SK-N-MC (cell line): ENCODE results near the gene SMG7.

Source experiments
- DNase-seq: peaks from one replicate; pipeline ENCODE4 v3.0.0-alpha.2; 2011; ENCODE audit warnings: low read depth, low spot score
- H3K27ac ChIP-seq: fragments of 200-600 bp; sonication (generic); 2 replicates; pipeline ENCODE4 v1.5.1; 2016; ENCODE audit warnings: mixed run types
- H3K36me3 ChIP-seq: fragments of 200-600 bp; sonication (generic); 2 replicates; pipeline ENCODE4 v1.6.1; 2017; ENCODE audit warnings: antibody characterized with exemption, low read length, mixed read lengths; ENCODE audit not compliant: insufficient read depth
- H3K4me3 ChIP-seq: fragments of 200-600 bp; sonication (generic); 2 replicates; pipeline ENCODE4 v1.5.1; 2016
- H3K9ac ChIP-seq: fragments of 200-600 bp; sonication (generic); 2 replicates; pipeline ENCODE4 v1.8.0; 2017; ENCODE audit warnings: mixed run types, mixed read lengths; ENCODE audit not compliant: insufficient read length
- H3K9me3 ChIP-seq: fragments of 200-600 bp; sonication (generic); 2 replicates; pipeline ENCODE4 v1.6.1; 2017; ENCODE audit warnings: low read depth, mild to moderate bottlenecking, antibody characterized with exemption, low read length, moderate library complexity, mixed read lengths
- EZH2 ChIP-seq: fragments of 200-600 bp; sonication (generic); IDR thresholded peaks from one replicate; pipeline ENCODE4 v1.6.1; 2017; ENCODE audit warnings: antibody characterized with exemption
- FOXP2 ChIP-seq: optimal IDR thresholded peaks from 2 replicates; pipeline ENCODE3; 2011; ENCODE audit warnings: mild to moderate bottlenecking, moderate library complexity; ENCODE audit not compliant: insufficient read depth; ENCODE audit errors: extremely low read length, control extremely low read depth
- POLR2AphosphoS5 ChIP-seq: IDR thresholded peaks from 2 replicates; pipeline ENCODE4 v1.6.1; 2012; ENCODE audit warnings: mild to moderate bottlenecking, low read depth, low read length, borderline replicate concordance

The SMG7 gene

DNA sequence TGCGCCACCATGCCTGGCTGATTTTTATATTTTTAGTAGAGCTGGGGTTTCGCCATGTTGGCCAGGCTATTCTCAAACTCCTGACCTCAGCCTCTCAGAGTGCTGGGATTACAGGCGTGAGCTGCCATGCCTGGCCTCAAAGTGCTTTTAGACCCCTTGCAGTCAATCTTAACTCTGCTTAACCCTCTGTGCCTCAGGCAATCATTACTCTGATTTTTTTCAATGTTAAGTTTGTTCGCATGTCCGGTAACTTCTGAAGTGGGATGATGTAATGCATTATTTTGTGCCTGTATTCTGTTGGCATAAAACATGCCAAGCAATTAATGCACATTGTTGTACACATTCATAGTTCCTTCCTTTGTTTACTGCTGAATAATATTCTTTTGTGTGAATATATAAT is 18.6 kb downstream of the SMG7 start:
- no peaks in the 10 kb centered on the region for H3K36me3 ChIP-seq
- H3K27ac ChIP-seq: no peak overlapping the region
- no peaks in the 10 kb centered on the region for H3K9me3 ChIP-seq
- H3K9ac ChIP-seq: no peak overlapping the region
- DNase-seq: peak; percentile 24
- H3K4me3 ChIP-seq: no peak overlapping the region
- TF ChIP-seq FOXP2: no peak
- no peak for TF ChIP-seq EZH2
- no peak for TF ChIP-seq POLR2AphosphoS5

DNA sequence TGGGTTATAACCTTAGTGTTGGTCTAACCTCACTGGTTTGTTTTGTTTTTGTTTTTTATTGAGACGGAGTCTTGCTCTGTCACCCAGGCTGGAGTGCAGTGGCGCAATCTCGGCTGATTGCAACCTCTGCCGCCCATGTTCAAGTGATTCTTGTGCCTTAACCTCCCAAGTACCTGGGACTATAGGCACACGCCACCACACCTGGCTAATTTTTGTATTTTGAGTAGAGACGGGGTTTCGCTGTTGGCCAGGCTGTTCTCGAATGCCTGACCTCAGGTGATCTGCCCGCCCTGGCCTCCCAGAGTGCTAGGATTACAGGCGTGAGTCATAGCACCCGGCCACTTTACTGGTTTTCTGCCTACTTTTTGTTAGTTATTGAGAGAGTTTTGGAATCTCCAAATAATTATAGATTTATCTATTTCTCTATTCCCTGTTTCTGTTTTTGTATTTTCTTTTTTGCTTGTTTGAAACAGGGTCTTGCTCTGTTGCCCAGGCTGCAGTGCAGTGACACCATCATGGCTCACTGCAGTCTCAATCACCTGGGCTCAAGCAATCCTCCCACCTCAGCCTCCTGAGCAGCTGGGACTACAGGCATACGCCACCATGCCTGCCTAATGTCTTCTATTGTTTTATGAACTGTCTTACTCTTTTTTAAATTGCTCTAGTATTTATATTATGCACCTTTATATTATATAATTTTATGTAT is 21.4 kb downstream of the SMG7 start:
- no peak for TF ChIP-seq FOXP2
- no peak for TF ChIP-seq EZH2
- no peak for TF ChIP-seq POLR2AphosphoS5
- Histone ChIP-seq H3K36me3 (no peaks in the 10 kb centered on the region), H3K9ac (no peak overlapping the region), H3K4me3 (no peak overlapping the region), H3K9me3 (no peaks in the 10 kb centered on the region), H3K27ac (no peak overlapping the region)
- DNase-seq: no peak

DNA sequence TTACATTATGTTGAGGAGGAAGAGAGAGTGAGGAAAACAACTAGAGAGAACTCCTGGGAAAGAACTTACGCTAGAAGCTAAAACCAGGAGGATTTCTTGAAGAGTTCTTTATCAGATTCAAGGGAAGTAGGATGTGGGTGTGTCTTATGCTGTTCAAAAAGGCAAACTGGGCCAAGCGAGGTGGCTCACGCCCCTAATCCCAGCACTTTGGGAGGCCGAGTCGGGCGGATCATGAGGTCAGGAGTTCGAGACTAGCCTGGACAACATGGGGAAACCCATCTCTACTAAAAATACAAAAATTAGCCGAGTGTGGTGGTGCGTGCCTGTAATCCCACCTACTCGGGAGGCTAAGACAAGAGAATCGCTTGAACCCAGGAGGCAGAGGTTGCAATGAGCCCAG is 23.1 kb downstream of the SMG7 start:
- TF ChIP-seq FOXP2 (no peak), EZH2 (no peak), POLR2AphosphoS5 (no peak)
- Histone ChIP-seq H3K36me3 (no peaks in the 10 kb centered on the region), H3K9ac (no peak overlapping the region), H3K4me3 (no peak overlapping the region), H3K27ac (no peak overlapping the region), H3K9me3 (no peaks in the 10 kb centered on the region)
- DNase-seq: no peak

DNA sequence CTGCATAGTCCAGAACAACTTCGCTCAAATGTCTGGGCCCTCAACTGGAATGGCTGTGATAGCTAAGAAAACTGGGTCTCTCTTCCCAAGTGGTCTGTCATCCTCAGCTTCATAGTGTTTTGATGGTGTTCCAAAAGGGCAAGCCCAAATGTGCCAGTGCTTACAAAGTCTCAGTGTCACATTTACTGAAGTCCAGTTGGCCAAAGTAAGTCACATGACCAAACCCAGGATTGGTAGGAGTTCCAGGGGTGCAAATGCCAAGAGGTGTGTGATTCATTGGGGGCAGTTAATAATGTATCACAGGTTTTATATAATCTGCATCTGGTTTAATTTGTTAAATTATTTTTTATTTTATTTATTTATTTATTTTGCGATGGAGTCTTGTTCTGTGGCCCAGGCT is 24.9 kb downstream of the SMG7 start:
- H3K4me3 ChIP-seq: no peak overlapping the region
- no peak overlapping the region for H3K9ac ChIP-seq
- TF ChIP-seq POLR2AphosphoS5: no peak
- H3K27ac ChIP-seq: no peak overlapping the region
- no peaks in the 10 kb centered on the region for H3K9me3 ChIP-seq
- no peaks in the 10 kb centered on the region for H3K36me3 ChIP-seq
- DNase-seq: no peak

- H3K36me3 ChIP-seq: no peaks in the 10 kb centered on the region
- DNase-seq: no peak
Observed at GRCh38 chr1:183498342-183498991, 26.2 kb downstream of the SMG7 start.

GRCh38 chr1:183505454-183506089 is 33.3 kb downstream of the SMG7 start:
- no peak for TF ChIP-seq POLR2AphosphoS5
- no peak overlapping the region for H3K4me3 ChIP-seq
- no peak overlapping the region for H3K9ac ChIP-seq
- DNase-seq: no peak
- H3K27ac ChIP-seq: no peak overlapping the region
- no peaks in the 10 kb centered on the region for H3K36me3 ChIP-seq
- H3K9me3 ChIP-seq: no peaks in the 10 kb centered on the region

More at GRCh38 chr1:183498342-183498991, 26.2 kb downstream of the SMG7 start:
- H3K27ac ChIP-seq: no peak overlapping the region
- no peak overlapping the region for H3K9ac ChIP-seq
- no peaks in the 10 kb centered on the region for H3K9me3 ChIP-seq
- TF ChIP-seq EZH2 (no peak), POLR2AphosphoS5 (no peak), FOXP2 (no peak)
- no peak overlapping the region for H3K4me3 ChIP-seq

- TF ChIP-seq FOXP2 (no peak), POLR2AphosphoS5 (no peak), EZH2 (no peak)
- Histone ChIP-seq H3K4me3 (no peak overlapping the region), H3K27ac (no peak overlapping the region), H3K9ac (no peak overlapping the region), H3K36me3 (no peaks in the 10 kb centered on the region), H3K9me3 (no peaks in the 10 kb centered on the region)
- DNase-seq: no peak
Observed at GRCh38 chr1:183506561-183506960, 34.3 kb downstream of the SMG7 start.

DNA sequence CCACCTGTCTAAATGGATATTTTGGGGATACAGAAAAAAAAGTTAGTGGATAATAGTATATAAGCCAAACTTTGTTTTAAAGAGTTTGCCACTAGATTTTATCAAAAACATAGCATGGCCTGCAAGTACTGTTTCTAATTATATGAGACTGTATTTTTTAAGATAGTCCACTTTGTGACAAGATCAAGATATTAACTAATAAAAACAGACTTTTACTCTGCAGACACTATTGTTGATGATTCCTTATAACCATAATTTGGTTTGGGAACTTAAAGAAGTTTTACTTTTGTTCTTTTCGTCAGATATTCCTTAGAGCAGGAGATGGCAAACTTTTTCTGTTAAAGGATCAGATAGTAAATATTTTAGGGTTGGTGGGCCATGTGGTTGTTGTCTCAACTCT is 36.4 kb downstream of the SMG7 start:
- Histone ChIP-seq H3K9ac (no peak overlapping the region), H3K36me3 (no peaks in the 10 kb centered on the region), H3K4me3 (no peak overlapping the region), H3K27ac (no peak overlapping the region), H3K9me3 (no peaks in the 10 kb centered on the region)
- TF ChIP-seq POLR2AphosphoS5: no peak
- TF ChIP-seq EZH2: no peak
- TF ChIP-seq FOXP2: no peak
- DNase-seq: no peak

- DNase-seq: no peak
- H3K27ac ChIP-seq: no peak overlapping the region
Observed at GRCh38 chr1:183512450-183512849, 40.2 kb downstream of the SMG7 start.

More at GRCh38 chr1:183512450-183512849, 40.2 kb downstream of the SMG7 start:
- TF ChIP-seq EZH2 (no peak), POLR2AphosphoS5 (no peak), FOXP2 (no peak)
- no peak overlapping the region for H3K9ac ChIP-seq
- peaks cover 22% of the 10 kb centered on the region for H3K36me3 ChIP-seq
- H3K4me3 ChIP-seq: no peak overlapping the region
- H3K9me3 ChIP-seq: no peaks in the 10 kb centered on the region
